WERI-Rb-1 (cell line): ENCODE data around the gene RAB41.
"Not testable (repeated sequence)": the region's sequence is repeated elsewhere in the genome, so short reads cannot be mapped to it uniquely, and the experiment has no call there.

Source experiments
- DNase-seq: peaks from one replicate; pipeline ENCODE4 v3.0.0-alpha.2; 2020
- H3K27ac ChIP-seq: fragments of 250-450 bp; sonication (Bioruptor Pico); 2 replicates; pipeline ENCODE4 v1.5.1; 2020; ENCODE audit warnings: mild to moderate bottlenecking, moderate library complexity
- H3K27me3 ChIP-seq: fragments of 250-450 bp; sonication (Bioruptor Pico); 2 replicates; pipeline ENCODE4 v1.5.1; 2021; ENCODE audit warnings: mild to moderate bottlenecking, low read depth, moderate library complexity; ENCODE audit not compliant: insufficient read depth, severe bottlenecking
- H3K36me3 ChIP-seq: fragments of 250-450 bp; sonication (Bioruptor Pico); 2 replicates; pipeline ENCODE4 v1.5.1; 2020; ENCODE audit warnings: mild to moderate bottlenecking, moderate library complexity
- H3K4me3 ChIP-seq: 2 replicates; pipeline ENCODE4 v1.5.1; 2011; ENCODE audit warnings: low read depth, mild to moderate bottlenecking, control low read depth, low read length
- H3K9me3 ChIP-seq: fragments of 250-450 bp; sonication (Bioruptor Pico); 2 replicates; pipeline ENCODE4 v1.5.1; 2021; ENCODE audit warnings: mild to moderate bottlenecking, moderate library complexity; ENCODE audit not compliant: severe bottlenecking
- TF ChIP-seq, protein P1 (sequence below): IDR thresholded peaks from 2 replicates; pipeline ENCODE4 v1.5.1; 2011; ENCODE audit warnings: low read depth, mild to moderate bottlenecking, control low read depth, inconsistent platforms, low read length

The RAB41 gene

DNA sequence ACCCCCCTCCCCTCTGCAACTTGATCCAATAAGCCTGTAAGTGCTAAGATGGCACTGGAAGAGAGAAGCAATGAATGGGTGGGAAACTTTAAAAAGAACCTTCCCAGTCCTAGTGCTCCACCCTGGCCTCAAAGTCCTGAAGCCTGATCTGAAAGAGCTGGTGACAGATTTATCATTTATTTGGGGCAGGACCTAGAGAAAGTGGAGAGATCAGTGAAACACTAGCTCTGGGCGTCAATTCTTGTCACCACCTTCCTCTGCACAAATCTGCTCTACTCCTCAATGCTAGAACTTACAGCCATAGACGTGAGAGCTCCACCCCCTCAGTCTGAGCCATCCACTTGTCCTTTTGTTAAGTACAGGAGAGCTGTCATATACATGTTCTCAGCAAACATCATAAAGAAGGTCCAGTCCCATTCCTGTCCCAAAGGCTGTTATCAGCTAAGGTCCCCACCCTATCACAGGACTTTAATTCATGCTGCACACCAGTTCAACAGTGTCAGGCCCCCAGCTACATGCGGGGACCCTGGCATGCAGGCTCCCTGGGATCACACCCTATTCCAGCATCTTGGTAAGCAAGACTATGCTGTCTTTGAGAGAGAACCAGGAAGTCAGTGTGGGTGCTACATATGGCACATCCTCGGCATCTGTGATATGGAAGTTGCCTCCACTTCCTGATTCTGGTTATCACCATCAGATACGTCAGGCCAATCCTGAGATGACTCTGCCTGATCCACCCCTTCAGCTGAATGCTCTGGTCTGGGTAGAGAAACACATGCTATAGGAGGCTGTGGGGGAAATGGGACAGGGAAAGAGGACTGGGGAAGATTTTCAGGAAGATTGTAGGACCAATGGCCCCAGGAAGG, 24.3 kb upstream of the RAB41 start:
- DNase-seq, result no peak
- Histone ChIP-seq H3K27me3 (no peaks in the 10 kb centered on the region), H3K27ac (no peak overlapping the region), H3K9me3 (no peaks in the 10 kb centered on the region), H3K36me3 (no peaks in the 10 kb centered on the region), H3K4me3 (no peak overlapping the region)
- TF ChIP-seq, protein P1, sequence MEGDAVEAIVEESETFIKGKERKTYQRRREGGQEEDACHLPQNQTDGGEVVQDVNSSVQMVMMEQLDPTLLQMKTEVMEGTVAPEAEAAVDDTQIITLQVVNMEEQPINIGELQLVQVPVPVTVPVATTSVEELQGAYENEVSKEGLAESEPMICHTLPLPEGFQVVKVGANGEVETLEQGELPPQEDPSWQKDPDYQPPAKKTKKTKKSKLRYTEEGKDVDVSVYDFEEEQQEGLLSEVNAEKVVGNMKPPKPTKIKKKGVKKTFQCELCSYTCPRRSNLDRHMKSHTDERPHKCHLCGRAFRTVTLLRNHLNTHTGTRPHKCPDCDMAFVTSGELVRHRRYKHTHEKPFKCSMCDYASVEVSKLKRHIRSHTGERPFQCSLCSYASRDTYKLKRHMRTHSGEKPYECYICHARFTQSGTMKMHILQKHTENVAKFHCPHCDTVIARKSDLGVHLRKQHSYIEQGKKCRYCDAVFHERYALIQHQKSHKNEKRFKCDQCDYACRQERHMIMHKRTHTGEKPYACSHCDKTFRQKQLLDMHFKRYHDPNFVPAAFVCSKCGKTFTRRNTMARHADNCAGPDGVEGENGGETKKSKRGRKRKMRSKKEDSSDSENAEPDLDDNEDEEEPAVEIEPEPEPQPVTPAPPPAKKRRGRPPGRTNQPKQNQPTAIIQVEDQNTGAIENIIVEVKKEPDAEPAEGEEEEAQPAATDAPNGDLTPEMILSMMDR, result no peak

DNA sequence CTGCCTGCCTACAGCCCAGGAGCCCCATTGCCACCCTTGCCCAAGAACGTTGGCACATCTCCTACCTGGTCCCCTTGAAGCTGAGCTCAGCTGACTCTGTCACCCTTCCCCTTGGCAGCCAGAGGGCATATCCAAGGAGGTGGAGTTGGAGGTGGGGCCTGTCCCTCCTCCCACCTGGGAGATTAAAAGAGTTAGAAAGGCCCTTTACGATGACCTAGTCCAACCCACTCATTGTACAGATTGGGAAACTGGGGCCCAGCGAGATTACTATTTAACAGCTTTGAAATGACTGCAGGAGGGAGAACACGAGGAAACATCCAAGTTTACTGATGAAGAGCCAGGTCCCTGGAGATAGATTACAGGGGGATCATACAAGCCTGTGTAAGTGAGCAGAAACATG, 21.9 kb upstream of the RAB41 start, which contains the start of gene P2RY4:
TSS of gene P2RY4 (minus strand) at position 101 of the 400 bp plus-strand sequence. CDS start 580 bp downstream, outside the sequence.
- no peak within 1 kb of the TSS for H3K4me3 ChIP-seq
- DNase-seq, result no peak
- TF ChIP-seq, protein P1, result no peak
- no peak within 1 kb of the TSS for H3K27ac ChIP-seq
- no peaks in the 10 kb centered on the region for H3K36me3 ChIP-seq
- no peaks in the 10 kb centered on the region for H3K27me3 ChIP-seq
- H3K9me3 ChIP-seq, result no peaks in the 10 kb centered on the region

DNA sequence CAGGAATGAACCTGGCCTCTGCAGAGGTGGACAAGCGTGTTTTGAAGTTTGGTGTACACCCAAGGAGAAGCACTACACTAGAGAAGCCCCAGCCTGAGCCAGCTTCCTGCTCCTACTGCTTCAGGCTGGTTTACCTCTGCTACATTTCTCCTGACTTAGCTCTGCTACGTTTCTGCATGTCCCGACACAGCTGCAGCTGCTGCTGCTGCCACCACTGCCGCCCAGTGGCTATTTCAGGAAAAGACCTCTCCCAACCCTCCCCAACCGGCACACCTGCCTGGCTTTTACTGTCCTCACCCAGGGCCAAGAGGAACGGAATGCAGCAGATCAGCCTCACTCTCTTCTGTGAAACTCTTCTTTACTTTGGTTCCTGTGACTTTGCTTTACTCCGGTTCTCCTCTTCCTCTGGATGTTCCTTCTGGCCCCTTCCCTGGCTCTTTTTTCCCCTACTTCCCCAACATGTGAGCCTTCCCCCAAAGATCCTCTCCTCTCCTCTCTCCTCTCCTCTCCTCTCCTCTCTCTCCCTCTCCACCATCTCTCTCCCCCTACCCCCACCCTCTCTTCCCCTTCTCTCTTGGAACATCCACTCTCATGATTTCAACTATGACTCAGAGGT, 18.9 kb upstream of the RAB41 start:
- no peaks in the 10 kb centered on the region for H3K9me3 ChIP-seq
- H3K27me3 ChIP-seq, result no peaks in the 10 kb centered on the region
- H3K36me3 ChIP-seq, result no peaks in the 10 kb centered on the region
- no peak overlapping the region for H3K27ac ChIP-seq
- DNase-seq, result peak; percentile 80
- TF ChIP-seq, protein P1, result peak; percentile 87
- H3K4me3 ChIP-seq, result no peak overlapping the region

DNA sequence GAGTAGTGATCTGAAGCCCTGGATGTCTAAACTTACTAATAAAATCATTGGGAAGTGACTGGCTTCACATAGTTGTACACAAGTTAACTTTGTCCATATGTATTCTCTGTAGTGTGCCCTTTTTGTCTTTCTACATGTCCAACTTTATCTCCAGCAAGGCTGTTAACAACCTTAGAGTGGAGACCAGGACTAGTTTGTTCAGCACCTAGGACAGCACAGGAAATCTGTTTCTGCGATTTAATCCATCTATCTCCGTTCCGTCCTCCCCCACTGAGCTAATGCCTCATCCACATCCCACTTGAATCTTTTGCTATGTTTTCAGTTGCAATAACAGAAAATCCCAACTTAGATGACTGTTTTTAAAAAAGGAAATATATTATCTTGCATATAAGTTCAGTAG, 17.2 kb upstream of the RAB41 start:
- no peak overlapping the region; the same call in 1 of the 2 replicates for H3K27ac ChIP-seq
- DNase-seq, result no peak
- H3K9me3 ChIP-seq, result no peaks in the 10 kb centered on the region
- no peak overlapping the region for H3K4me3 ChIP-seq
- no peaks in the 10 kb centered on the region for H3K27me3 ChIP-seq
- TF ChIP-seq, protein P1, result no peak
- no peaks in the 10 kb centered on the region for H3K36me3 ChIP-seq

DNA sequence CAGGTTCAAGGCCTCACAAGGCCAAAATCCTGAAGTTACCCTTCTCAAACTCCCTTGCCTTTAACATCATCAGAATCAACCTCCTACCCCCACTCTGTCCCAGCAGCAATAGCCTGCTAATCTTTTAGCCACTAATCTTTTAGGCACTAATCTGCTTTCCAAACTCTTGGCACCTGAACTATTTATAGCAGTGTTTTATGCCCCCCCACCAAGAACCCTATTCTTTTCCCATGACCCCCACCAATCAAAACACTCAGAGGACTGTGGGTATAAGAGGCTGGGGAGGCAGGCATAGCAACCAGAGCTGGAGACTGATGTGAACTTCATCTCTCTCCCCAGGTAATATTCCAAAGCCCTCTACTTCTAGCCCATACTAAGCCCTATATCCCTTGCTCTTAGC, 13.9 kb upstream of the RAB41 start, which contains the start of gene ARR3:
TSS of gene ARR3 (plus strand) at position 301 of the 400 bp plus-strand sequence. CDS start 1,052 bp downstream, outside the sequence.
- H3K4me3 ChIP-seq, result peak within 1 kb of the TSS; percentile 23
- no peaks in the 10 kb centered on the region for H3K36me3 ChIP-seq
- TF ChIP-seq, protein P1, result no peak
- H3K9me3 ChIP-seq, result no peaks in the 10 kb centered on the region
- H3K27ac ChIP-seq, result peak within 1 kb of the TSS; percentile 84
- H3K27me3 ChIP-seq, result no peaks in the 10 kb centered on the region
- peak; percentile 65 for DNase-seq

DNA sequence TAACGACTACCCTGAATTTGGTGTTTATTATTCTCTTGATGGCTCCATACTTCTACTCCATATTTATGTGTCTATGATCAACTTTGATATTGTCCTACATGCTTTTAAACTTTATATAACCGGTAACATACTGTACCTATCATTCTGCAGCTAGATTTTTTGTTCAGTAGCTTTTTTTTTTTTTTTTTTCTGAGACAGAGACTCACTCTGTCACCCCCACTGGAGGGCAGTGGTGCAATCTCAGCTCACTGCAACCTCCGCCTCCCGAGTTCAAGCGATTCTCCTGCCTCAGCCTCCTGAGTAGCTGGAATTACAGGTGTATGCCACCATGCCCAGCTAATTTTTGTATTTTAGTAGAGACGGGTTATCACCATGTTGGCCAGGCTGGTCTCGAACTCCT, 7.9 kb upstream of the RAB41 start:
- H3K4me3 ChIP-seq, DNase-seq, H3K36me3 ChIP-seq, H3K27ac ChIP-seq, H3K9me3 ChIP-seq, H3K27me3 ChIP-seq: not testable (repeated sequence)
